HG03139 (cell line): ENCODE measurements around the gene SPRR2D.
"Not testable (repeated sequence)": the region's sequence is repeated elsewhere in the genome, so short reads cannot be mapped to it uniquely, and the experiment has no call there.

Source experiments
- ATAC-seq: cut with Tn5 transposase; IDR thresholded peaks from one replicate; pipeline ENCODE4 v1.9.1; 2021; ENCODE audit not compliant: unreplicated experiment

Gene SPRR2D

DNA sequence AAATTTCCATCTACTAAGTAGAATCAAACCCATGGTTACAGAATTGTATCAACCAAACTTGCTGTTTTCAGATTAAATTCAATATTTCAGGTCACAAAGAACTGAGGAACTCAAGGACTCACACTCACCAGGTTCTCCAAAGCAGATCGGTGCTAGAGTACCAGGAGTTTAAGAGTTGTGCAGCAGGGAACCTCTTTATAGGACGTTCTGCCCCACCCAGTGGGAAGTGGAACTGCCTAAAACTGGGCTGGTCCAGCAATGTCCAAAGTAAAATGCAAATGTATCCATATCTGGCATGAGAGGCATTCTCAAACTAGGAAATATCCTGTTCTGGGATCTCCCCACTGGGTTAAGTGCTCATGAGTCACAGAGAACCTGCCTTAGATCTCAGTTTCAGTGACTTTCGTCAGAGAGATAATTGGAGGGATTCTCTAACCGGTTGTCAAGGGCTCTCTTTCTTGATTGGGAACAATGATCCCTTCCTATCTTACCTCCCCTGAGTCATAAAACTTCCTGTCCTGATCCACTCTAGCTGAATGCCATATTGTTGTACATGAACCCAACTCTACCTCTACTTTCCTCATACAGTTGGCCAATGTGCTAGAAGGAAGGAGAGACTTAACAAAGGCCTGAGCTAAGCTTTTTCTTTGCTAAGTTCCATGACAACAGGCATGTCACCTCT is at the start of gene SPRR2D:
Gene SPRR2D, minus strand, starts transcription at position 171 of the 682 bp plus-strand sequence. CDS start 774 bp downstream, outside the sequence.
- ATAC-seq, result no peak

DNA sequence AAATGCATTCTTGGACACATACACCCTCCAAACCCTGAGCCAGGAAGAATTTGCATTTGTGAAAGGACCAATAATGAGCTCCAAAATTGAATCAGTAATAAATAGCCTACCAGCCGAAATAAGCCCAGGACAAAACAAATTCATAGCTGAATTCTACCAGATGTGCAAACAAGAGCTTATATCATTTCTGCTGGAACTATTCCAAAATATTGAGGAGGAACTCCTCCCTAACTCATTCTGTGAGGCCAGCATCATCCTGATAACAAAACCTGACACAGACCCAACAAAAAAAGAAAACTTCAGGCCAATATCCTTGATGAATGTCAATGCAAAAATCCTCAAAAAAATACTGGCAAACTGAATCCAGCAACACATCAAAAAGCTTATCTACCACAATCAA is 46.7 kb upstream of the SPRR2D start:
- no peak for ATAC-seq

DNA sequence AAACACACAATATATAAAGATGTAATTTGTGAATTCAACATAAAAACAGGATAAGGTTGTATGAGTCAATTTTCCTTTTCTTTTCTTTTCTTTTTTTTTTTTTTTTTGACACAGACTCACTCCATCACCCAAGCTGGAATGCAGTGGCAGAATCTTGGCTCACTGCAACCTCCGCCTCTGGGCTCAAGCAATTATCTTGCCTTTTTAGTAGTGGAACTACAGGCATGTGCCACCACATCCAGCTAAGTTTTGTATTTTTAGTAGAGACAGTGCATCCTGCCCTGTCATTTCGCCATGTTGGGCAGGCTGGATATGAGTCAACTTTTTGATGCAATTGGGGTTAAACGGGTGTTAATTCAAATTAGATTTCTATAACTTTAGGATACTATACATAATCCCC is 40.8 kb upstream of the SPRR2D start:
- no peak for ATAC-seq

DNA sequence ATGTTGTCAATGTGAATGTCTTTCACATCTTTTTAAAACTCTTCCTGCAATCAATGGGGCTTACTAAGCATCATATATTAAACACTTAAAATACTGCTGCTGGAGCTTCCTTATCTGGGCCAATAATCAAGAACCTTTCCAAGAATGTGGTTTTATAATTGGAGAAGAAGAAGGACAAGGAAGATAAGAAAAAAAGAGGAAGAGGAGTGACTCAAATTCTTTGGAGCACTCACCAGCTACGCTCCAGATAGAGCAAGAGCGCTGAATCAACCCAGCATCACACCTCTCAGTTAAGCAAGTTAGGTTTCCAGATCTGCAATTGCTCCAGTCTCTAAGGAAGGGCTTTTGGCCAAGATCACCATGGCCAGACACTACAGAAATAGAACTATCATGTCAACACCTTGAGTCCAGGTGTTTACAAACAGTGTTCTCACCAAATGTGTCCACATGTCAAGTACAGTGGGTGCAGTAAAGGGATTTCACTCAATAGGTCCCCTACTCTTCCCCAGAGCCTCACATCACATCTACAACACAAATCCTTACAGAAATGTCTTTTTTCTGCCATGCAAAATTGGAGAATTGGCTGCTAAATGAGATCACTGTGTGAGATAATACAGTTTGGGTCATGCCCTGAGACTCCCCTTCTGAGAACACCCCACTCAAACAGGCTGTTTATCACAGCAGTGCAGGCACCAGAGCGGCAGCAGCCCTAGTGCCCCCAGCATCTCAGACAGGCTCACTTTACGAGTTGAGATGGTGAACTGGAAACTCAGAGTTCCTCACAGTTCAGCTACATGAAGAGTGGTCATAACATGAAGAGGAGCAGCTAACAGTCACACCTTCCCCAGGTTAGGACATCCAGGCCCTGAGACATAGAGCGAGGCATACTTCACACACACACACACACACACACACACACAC is 32.1 kb upstream of the SPRR2D start:
- ATAC-seq, result no peak

DNA sequence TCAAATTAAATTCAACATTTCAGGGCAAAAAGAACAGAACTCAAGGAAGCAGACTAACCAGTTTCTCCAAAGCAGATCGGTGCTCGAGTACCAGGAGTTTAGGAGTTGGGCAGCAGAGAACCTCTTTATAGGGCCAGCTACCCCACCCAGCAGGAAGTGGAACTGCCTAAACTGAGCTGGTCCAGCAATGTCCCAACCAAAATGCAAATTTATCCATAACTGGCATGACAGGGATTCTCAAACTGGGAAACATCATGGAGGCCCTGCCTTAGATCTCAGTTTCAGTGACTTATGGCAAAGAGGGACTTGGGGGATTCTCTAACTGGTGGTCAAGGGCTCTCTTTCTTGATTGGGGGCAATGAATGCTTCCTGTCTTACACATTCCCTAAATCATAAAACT is 30.6 kb upstream of the SPRR2D start, which contains the start of gene SPRR2B:
Gene SPRR2B, minus strand, starts transcription at position 101 of the 400 bp plus-strand sequence. CDS start 772 bp downstream, outside the sequence.
- no peak for ATAC-seq

DNA sequence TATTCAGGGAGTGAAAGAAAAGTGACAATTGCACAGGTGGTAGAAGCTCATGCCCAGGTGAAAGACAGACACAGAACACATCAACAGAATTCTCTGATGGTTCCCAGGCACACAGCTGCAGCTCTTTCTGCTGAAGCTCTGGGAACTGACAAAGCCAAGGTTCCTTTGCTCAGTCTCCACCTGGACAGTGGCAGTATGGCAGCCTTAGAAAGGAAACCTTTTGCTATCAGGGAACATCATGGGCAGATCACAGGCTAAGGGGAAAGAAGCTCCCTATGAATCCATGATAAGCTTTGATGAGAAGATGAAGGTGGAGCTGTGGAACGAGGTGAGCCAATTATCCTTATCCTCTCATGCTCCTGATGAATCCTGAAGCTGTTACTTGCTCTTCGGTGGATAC is 29.3 kb upstream of the SPRR2D start:
- no peak for ATAC-seq

DNA sequence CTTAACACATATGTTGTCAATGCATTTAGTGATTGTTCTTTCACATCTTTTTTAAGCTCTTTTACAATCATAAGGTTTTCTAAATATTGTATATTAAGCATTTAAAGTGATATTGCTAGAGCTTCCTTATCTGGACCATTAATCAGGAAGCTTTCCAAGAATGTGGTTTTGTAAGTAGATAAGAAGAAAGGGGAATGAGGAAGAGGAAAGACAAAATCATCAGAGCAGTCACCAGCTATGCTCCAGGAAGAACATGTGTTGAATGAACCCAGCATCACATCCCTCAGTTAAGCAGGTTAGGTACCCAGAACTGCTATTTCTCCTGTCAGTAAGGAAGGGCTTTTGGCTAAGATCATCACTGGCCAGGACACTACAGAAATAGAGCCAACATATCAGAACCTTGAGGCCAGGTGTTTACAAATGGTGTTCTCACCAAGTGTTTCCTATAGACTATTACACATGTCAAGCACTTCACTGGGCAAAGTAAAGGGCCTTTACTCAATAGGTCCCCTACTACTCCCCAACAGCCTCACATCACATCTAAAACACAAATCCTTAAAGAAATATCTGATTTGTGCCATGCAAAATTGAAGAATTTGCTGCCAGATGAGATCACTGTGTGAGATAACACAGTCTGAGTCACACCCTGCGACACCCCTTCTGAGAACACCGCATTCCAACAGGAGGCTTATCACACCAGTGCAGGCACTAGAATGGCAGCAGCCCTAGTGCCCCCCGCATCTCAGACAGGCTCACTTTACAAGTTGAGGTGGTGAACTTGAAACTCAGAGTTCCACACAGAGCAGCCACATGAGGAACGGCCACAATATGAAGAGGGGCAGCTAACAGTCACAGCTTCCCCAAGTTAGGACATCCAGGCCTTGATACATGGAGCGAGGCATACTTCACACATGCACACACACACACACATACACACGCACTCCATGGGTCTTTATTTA is 18.2 kb upstream of the SPRR2D start:
- ATAC-seq, result no peak

DNA sequence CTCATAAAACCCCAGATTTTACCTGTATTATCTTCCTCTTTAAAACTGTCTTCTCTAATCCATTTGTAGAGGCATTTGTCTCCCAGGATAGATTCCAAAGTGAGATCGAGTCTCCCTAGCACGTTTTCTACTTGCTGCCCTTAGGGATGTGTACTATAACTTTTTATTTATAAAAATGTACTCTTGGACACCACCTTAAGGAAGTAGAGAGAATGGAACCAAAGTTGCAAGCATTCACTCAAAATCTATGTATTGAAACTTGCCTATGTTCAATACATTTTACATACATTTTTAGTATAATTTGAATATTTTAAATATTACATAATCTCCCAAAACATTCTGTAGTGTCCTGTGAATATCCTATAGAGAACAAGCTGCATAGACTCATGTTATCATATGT is 17.2 kb upstream of the SPRR2D start:
- no peak for ATAC-seq

DNA sequence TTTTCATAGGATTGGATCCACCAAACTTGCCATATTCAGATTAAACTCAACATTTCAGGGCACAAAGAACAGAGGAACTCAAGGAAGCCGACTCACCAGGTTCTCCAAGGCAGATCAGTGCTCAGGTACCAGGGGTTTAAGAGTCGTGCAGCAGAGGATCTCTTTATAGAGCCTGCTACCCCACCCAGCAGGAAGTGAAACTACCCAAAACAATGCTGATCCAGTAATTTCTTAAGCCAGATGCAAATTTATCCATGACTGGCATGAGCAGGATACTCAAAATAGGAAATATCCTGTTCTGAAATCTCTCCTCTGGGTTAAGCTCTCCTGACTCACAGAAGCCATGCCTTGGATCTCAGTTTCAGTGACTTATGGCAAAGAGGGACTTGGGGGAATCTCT is 16.5 kb upstream of the SPRR2D start, which contains the start of gene SPRR2A:
Gene SPRR2A, minus strand, starts transcription at position 138 of the 400 bp plus-strand sequence. CDS start 777 bp downstream, outside the sequence.
- ATAC-seq, result no peak

DNA sequence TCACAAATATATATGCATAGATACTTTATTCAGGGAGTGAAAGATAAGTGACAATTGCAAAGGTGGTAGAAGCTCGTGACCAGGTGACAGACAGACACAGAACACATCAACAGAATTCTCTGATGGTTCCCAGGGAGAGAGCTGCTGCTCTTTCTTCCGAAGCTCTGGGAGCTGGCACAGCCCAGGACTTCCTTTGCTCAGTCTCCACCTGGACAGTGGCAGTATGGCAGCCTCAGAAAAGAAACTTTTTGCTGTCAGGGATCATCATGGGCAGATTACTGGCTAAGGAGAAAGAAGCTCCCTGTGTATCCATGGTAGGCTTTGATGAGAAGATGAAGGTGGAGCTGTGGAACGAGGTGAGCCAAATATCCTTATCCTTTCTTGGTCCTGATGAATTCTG is 15.2 kb upstream of the SPRR2D start:
- not testable (repeated sequence) for ATAC-seq

DNA sequence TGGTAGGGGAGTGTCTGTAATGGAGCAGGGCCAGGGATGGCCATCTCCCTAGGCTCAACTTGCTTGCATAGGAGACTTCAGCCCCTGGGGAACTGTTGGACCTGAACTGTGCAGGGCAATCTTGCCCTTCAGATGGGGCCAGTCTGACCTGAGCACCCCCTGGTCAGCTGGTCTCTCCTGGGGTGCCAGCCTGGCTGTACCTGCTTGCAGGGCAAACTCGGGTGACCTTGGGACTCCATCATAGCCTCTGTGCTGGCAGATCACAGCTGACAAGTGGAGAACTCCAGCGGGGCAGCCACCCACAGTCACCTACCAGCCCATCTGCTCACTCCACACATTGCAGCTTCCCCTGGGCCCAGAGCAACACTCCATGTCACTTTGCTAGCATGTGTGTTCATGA is 8.3 kb upstream of the SPRR2D start:
- no peak for ATAC-seq

DNA sequence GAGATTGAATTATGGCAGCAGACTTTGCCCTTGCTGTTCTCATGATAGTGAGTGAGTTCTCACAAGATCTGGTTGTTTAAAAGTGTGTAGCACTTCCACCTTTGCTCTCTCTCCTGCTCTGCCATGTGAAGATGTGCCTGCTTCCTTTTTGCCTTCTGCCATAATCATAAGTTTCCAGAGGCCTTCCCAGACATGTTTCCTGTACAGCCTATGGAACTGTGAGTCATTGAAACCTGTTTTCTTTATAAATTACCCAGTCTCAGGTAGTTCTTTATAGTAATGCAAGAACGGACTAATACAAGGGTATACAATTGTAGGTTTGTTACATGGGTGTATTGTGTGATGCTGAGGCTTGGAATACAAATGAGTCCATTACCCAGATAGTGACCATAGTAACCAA is 5.7 kb downstream of the SPRR2D start:
- ATAC-seq, result no peak

DNA sequence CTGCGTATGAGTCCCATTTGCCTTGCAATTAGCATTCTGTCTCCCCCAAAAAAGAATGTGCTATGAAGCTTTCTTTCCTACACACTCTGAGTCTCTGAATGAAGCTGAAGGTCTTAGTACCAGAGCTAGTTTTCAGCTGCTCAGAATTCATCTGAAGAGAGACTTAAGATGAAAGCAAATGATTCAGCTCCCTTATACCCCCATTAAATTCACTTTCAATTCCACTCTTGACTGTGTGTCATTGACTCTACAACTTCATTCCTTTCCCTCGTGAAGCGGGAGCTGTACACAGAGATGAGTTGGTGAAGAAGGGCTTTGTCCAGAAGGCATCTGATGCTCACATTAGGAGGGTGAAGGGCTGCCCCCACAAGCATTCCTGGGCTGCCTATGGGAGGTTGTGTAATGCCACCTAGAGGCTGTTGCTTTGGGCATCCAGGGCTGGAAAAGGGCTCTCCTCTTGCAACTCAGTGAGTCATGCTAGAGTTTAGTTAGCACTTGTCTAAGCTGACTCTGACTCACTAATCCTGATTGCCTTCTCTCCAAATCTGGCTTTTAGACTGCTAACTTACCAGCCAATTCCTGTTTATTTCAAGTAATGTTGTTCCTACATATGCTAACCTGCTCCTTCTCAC is 8.1 kb downstream of the SPRR2D start:
- no peak for ATAC-seq

DNA sequence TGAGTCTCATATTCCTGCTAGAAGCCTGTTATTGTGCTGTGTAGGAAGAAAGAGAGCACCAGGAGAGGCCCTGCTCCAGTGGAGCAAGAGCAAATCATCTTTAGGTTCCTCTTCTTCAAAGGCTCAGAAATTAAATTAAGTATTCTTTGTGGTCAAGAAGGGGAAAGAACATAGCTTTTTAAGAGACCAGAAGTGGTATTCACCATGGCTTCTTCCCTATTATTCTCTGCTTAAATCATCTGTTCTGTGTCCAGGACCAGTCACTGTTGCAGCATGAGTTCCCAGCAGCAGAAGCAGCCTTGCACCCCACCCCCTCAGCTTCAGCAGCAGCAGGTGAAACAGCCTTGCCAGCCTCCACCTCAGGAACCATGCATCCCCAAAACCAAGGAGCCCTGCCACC is 8.8 kb downstream of the SPRR2D start:
- no peak for ATAC-seq

DNA sequence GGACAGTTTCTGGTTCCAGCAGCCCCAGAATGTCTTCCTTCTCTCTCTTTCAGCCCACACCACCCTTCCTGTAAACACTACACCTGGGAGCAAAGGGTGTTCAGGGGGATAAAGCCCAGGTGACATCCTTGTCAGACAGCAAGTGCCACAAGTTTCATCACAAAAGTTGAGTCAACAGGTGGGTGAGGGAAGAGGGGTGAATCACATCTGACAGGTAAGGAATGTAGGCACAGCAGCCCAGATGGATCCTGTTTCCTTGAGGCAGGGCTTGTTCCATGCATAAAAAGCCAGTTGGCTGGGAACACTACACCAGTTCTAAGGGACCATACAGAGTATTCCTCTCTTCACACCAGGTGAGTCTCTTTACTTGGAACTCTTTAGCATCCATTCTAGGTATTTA is 10.0 kb downstream of the SPRR2D start, which contains the start of gene SPRR1B:
Gene SPRR1B, plus strand, starts transcription at position 309 of the 400 bp plus-strand sequence. CDS start 1,143 bp downstream, outside the sequence.
- no peak for ATAC-seq

DNA sequence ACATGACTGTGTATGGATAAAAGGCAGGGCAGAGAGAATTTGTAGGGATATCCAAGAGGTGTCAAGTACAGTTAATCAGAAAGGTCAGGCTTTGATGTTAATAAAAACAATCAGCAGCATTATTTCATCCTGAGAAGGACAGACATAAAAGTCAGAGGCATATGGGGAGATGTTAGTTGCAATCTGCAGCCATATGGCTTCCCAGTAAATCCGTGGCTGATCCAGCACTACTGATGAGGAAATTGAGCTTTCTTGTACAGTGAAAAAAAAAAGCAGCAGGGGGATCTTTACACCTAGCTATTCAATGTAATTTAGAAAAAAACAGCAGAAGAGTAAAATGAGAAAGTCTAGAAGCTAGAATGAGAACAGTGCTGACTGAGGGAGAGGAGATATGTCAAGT is 12.2 kb downstream of the SPRR2D start:
- no peak for ATAC-seq

DNA sequence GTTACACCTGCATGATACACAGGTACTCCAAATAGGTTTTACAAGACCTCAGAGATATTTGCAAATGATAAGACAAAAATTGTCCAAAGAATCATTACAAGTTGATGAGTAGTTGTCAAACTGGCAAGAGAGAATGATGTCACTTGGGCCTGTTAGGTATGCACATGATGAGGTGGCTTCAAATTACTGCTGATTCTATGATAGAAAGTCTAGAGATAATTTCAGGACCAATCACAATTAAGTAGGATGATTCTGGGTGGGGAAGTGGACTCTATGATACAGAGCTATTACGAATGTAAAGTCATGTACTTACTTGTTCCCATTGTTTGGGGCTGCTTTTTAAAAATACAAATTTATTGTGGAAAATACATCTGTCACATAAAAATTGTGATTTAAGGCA is 15.1 kb downstream of the SPRR2D start:
- ATAC-seq, result no peak

DNA sequence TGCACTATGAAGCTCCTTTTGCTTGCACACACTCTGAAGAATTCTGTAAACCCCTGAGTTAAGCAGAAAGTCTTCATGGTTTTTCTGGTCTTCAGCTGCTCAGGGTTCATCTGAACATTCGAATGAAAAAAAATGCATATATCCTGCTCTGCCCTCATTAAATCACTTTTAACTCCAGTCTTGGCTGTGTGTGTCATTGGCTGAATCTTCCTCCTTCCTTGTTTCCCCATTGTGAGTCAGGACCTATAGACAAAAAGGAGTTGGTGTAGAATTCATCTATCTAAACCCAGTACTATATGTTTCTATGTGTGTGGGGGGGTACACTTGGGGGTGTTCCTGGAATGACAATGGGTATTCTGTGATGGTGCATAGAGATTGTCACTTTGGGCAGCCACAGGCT is 16.5 kb downstream of the SPRR2D start:
- ATAC-seq, result no peak

DNA sequence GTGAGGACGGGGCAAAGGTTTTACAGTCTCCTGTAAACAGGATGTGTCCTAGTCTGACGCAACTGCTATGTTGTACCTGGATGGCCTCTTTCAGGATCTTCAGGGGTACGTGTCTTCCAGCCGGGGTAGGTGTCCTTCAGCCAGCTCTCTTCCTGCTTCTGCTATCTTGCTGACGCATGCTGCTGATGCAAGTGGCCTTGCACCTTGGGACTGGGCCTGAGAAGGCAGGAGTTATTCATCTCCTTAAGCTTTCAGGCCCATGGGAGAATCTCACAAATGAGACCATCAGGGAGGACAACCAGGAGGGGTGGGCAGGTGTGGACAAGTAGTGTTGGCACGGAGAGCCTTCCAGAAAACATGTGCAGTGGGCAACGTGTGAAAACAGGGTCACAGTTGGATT is 17.8 kb downstream of the SPRR2D start:
- no peak for ATAC-seq

DNA sequence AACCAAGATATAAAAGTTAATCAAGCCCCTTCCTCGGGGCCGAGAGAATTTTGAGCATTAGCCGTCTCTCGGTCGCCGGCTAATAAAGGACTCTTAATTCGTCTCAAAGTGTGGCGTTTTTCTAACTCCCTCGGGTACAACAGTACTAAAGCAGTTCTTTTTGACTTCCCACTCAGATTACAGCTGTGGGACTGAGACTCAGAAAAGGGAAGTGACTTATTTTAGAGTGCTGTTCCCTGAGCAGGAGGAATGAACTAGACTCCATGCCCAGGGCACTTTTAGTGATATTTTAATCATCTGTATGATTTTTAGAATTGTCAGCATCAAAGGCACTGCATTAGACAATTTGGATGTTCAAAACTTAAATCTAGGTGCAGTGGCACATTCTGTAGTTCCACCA is 18.6 kb downstream of the SPRR2D start:
- ATAC-seq, result not testable (repeated sequence)
